ENCODE measurements around the gene CIT.
"Not testable (repeated sequence)": the region's sequence is repeated elsewhere in the genome, so short reads cannot be mapped to it uniquely, and the experiment has no call there.

Gene CIT

GRCh38 chr12:119714614-119715267, 162.4 kb downstream of the CIT start:
- no peak overlapping the region for H3K4me3 ChIP-seq (replicated peaks in 1 of 2; ENCODE audit: low read depth in 2 of 2, low read length in 2 of 2)
- no peak for TF ChIP-seq CTCF (IDR thresholded peaks at IDR 0.05; ENCODE audit: low read depth, low read length)
- DNase-seq (ENCODE audit: low read depth in 2 of 2), result no peak

GRCh38 chr12:119713551-119714031, 163.5 kb downstream of the CIT start:
- no peak for TF ChIP-seq CTCF (IDR thresholded peaks at IDR 0.05; ENCODE audit: low read depth, low read length)
- no peak overlapping the region for H3K4me3 ChIP-seq (replicated peaks in 1 of 2; ENCODE audit: low read depth in 2 of 2, low read length in 2 of 2)
- DNase-seq (ENCODE audit: low read depth in 2 of 2), result no peak

GRCh38 chr12:119712721-119713120, 164.4 kb downstream of the CIT start:
- no peak overlapping the region for H3K4me3 ChIP-seq (replicated peaks in 1 of 2; ENCODE audit: low read depth in 2 of 2, low read length in 2 of 2)
- no peak for DNase-seq (ENCODE audit: low read depth in 2 of 2)
- TF ChIP-seq CTCF (IDR thresholded peaks at IDR 0.05; ENCODE audit: low read depth, low read length), result no peak

GRCh38 chr12:119711693-119712092, 165.4 kb downstream of the CIT start:
- H3K4me3 ChIP-seq (replicated peaks in 1 of 2; ENCODE audit: low read depth in 2 of 2, low read length in 2 of 2), result no peak overlapping the region

GRCh38 chr12:119710965-119711551, 166.1 kb downstream of the CIT start:
- no peak for DNase-seq (ENCODE audit: low read depth in 2 of 2)
- H3K4me3 ChIP-seq (replicated peaks in 1 of 2; ENCODE audit: low read depth in 2 of 2, low read length in 2 of 2), result no peak overlapping the region
- no peak for TF ChIP-seq CTCF (IDR thresholded peaks at IDR 0.05; ENCODE audit: low read depth, low read length)

More at GRCh38 chr12:119711693-119712092, 165.4 kb downstream of the CIT start:
- DNase-seq (ENCODE audit: low read depth in 2 of 2), result no peak
- no peak for TF ChIP-seq CTCF (IDR thresholded peaks at IDR 0.05; ENCODE audit: low read depth, low read length)

- no peak for TF ChIP-seq CTCF (IDR thresholded peaks at IDR 0.05; ENCODE audit: low read depth, low read length)
- H3K4me3 ChIP-seq (replicated peaks in 1 of 2; ENCODE audit: low read depth in 2 of 2, low read length in 2 of 2), result no peak overlapping the region
- no peak for DNase-seq (ENCODE audit: low read depth in 2 of 2)
Measured at GRCh38 chr12:119710374-119710964, 166.7 kb downstream of the CIT start.

GRCh38 chr12:119706427-119706826, 170.7 kb downstream of the CIT start:
- not testable (repeated sequence) for H3K4me3 ChIP-seq (replicated peaks in 1 of 2; ENCODE audit: low read depth in 2 of 2, low read length in 2 of 2); DNase-seq (ENCODE audit: low read depth in 2 of 2)

Measured in cardiac fibroblast (primary cell).